GM21825 (cell line): ENCODE data around the gene TIMP4.

Experiments used
- ATAC-seq: cut with Tn5 transposase; IDR thresholded peaks from one replicate; pipeline ENCODE4 v1.9.1; 2021; ENCODE audit warnings: mild to moderate bottlenecking, moderate library complexity; ENCODE audit not compliant: unreplicated experiment

TIMP4 gene

DNA sequence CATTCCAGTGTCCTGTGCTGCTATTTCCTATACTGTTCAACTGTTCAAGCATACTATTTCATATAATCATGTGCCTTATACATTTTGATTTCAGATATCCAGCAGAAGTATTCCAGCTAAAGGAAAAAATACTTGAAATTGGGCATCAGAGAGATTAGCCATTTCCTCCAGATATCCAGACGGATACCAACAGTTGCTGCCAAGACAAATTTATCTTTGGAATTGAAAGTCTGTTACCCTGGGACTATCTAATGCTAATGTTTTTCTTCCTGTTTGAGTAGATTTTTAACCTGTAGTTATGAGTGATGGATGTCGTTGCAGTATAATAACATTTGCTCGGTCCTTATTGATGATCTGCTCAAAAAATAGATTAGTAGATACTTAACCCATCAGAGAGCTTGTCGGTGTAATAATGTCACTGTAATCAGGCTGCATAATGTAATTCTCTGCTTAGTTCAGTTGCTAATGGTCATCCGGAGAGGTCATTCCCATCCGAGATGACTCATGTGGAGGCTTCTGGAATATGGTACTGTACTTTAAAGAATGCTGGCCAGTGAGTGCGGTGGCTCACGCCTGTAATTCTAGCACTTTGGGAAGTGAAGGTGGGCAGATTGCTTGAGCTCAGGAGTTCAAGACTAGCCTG lies 51.5 kb downstream of the TIMP4 start:
- no peak for ATAC-seq
